ENCODE data around the gene ZNF22.

Gene ZNF22

GRCh38 chr10:44968500-44969400 is 32.0 kb upstream of the ZNF22 start:
- no peaks in the 10 kb centered on the region for H3K4me1 ChIP-seq (ENCODE audit: insufficient read depth, poor library complexity, severe bottlenecking)
- no peak for TF ChIP-seq CTCF (IDR thresholded peaks at IDR 0.05; ENCODE audit: poor library complexity, severe bottlenecking)
- no peak for DNase-seq (ENCODE audit: low spot score)

GRCh38 chr10:44969854-44970253 is 30.9 kb upstream of the ZNF22 start:
- no peaks in the 10 kb centered on the region for H3K36me3 ChIP-seq (ENCODE audit: low read depth)
- ATAC-seq (ENCODE audit: low read depth) (no peak), DNase-seq (ENCODE audit: low spot score) (no peak)
- H3K4me3 ChIP-seq (ENCODE audit: severe bottlenecking): no peak overlapping the region
- no peaks in the 10 kb centered on the region for H3K4me1 ChIP-seq (ENCODE audit: insufficient read depth, poor library complexity, severe bottlenecking)
- no peak overlapping the region for H3K27ac ChIP-seq (ENCODE audit: poor library complexity, severe bottlenecking)
- no peaks in the 10 kb centered on the region for H3K9me3 ChIP-seq (ENCODE audit: severe bottlenecking)
- no peaks in the 10 kb centered on the region for H3K27me3 ChIP-seq (ENCODE audit: insufficient read depth, poor library complexity, severe bottlenecking)
- TF ChIP-seq CTCF (IDR thresholded peaks at IDR 0.05; ENCODE audit: poor library complexity, severe bottlenecking): no peak

More at GRCh38 chr10:44968500-44969400, 32.0 kb upstream of the ZNF22 start:
- no peak for ATAC-seq (ENCODE audit: low read depth)
- Histone ChIP-seq H3K27ac (ENCODE audit: poor library complexity, severe bottlenecking) (no peak overlapping the region), H3K27me3 (ENCODE audit: insufficient read depth, poor library complexity, severe bottlenecking) (no peaks in the 10 kb centered on the region), H3K4me3 (ENCODE audit: severe bottlenecking) (no peak overlapping the region), H3K36me3 (ENCODE audit: low read depth) (no peaks in the 10 kb centered on the region), H3K9me3 (ENCODE audit: severe bottlenecking) (no peaks in the 10 kb centered on the region)

- no peak for ATAC-seq (ENCODE audit: low read depth)
- TF ChIP-seq CTCF (IDR thresholded peaks at IDR 0.05; ENCODE audit: poor library complexity, severe bottlenecking): no peak
- H3K4me1 ChIP-seq (ENCODE audit: insufficient read depth, poor library complexity, severe bottlenecking): no peaks in the 10 kb centered on the region
These were observed 29.8 kb upstream of the ZNF22 start for GRCh38 chr10:44970812-44971395.

GRCh38 chr10:44971434-44971833 is 29.3 kb upstream of the ZNF22 start:
- Histone ChIP-seq H3K27ac (ENCODE audit: poor library complexity, severe bottlenecking) (no peak overlapping the region), H3K4me1 (ENCODE audit: insufficient read depth, poor library complexity, severe bottlenecking) (no peaks in the 10 kb centered on the region), H3K27me3 (ENCODE audit: insufficient read depth, poor library complexity, severe bottlenecking) (no peaks in the 10 kb centered on the region), H3K4me3 (ENCODE audit: severe bottlenecking) (no peak overlapping the region), H3K9me3 (ENCODE audit: severe bottlenecking) (no peaks in the 10 kb centered on the region), H3K36me3 (ENCODE audit: low read depth) (no peaks in the 10 kb centered on the region)
- ATAC-seq (ENCODE audit: low read depth) (no peak), DNase-seq (ENCODE audit: low spot score) (no peak)
- TF ChIP-seq CTCF (IDR thresholded peaks at IDR 0.05; ENCODE audit: poor library complexity, severe bottlenecking): no peak

More at GRCh38 chr10:44970812-44971395, 29.8 kb upstream of the ZNF22 start:
- H3K36me3 ChIP-seq (ENCODE audit: low read depth): no peaks in the 10 kb centered on the region
- no peaks in the 10 kb centered on the region for H3K27me3 ChIP-seq (ENCODE audit: insufficient read depth, poor library complexity, severe bottlenecking)
- no peak for DNase-seq (ENCODE audit: low spot score)
- no peak overlapping the region for H3K27ac ChIP-seq (ENCODE audit: poor library complexity, severe bottlenecking)
- no peak overlapping the region for H3K4me3 ChIP-seq (ENCODE audit: severe bottlenecking)
- no peaks in the 10 kb centered on the region for H3K9me3 ChIP-seq (ENCODE audit: severe bottlenecking)

Data from RWPE2 (cell line).